Liver (tissue), 3 donors: Measurements from ENCODE around the gene NDUFA13.

Experiments
- ATF3 ChIP-seq: IDR thresholded peaks from 2 replicates; pipeline ENCODE4 v1.6.1; 2016; ENCODE audit warnings: antibody characterized with exemption
- CTCF ChIP-seq: fragments of 150-350 bp; IDR thresholded peaks from 2 replicates; pipeline ENCODE4 v1.5.1; 2017; ENCODE audit warnings: improper control_type of control experiment, low read depth, low read length; ENCODE audit not compliant: missing input control
- EGR1 ChIP-seq, 2 donors: IDR thresholded peaks; 2 replicates each; pipeline ENCODE4 v1.6.1; 2016 to 2018; ENCODE audit warnings: antibody characterized with exemption in 2 of 2, low read depth in 2 of 2
- GABPA ChIP-seq, 2 donors: IDR thresholded peaks in 1 of 2; conservative IDR thresholded peaks in 1 of 2; 2 replicates each; pipeline ENCODE4 v1.6.1; 2016; ENCODE audit warnings: antibody characterized with exemption in 2 of 2, mild to moderate bottlenecking in 1 of 2, moderate library complexity in 1 of 2
- JUND ChIP-seq, 2 donors: IDR thresholded peaks; 2 replicates each; pipeline ENCODE4 v1.6.1; 2016; ENCODE audit warnings: antibody characterized with exemption in 2 of 2
- MAX ChIP-seq: IDR thresholded peaks from 2 replicates; pipeline ENCODE4 v1.6.1; 2016; ENCODE audit warnings: antibody characterized with exemption
- NR2F2 ChIP-seq: IDR thresholded peaks from 2 replicates; pipeline ENCODE4 v1.6.1; 2016; ENCODE audit warnings: antibody characterized with exemption
- RAD21 ChIP-seq, 2 donors: IDR thresholded peaks; 2 replicates each; pipeline ENCODE4 v1.6.1; 2016; ENCODE audit warnings: antibody characterized with exemption in 2 of 2, mild to moderate bottlenecking in 2 of 2
- REST ChIP-seq: IDR thresholded peaks from 2 replicates; pipeline ENCODE4 v1.6.1; 2016; ENCODE audit warnings: antibody characterized with exemption, mild to moderate bottlenecking
- SP1 ChIP-seq: IDR thresholded peaks from 2 replicates; pipeline ENCODE4 v1.6.1; 2018; ENCODE audit warnings: antibody characterized with exemption, mild to moderate bottlenecking
- TAF1 ChIP-seq: conservative IDR thresholded peaks from 2 replicates; pipeline ENCODE4 v1.6.1; 2016; ENCODE audit warnings: antibody characterized with exemption, mild to moderate bottlenecking
- YY1 ChIP-seq: IDR thresholded peaks from 2 replicates; pipeline ENCODE4 v1.6.1; 2016; ENCODE audit warnings: antibody characterized with exemption, mild to moderate bottlenecking
- ZBTB33 ChIP-seq: IDR thresholded peaks from 2 replicates; pipeline ENCODE4 v1.6.1; 2016; ENCODE audit warnings: antibody characterized with exemption
- donor health status: healthy.
- donor health status: healthy.

GRCh38 chr19:19570571-19570970 lies 54.5 kb downstream of the NDUFA13 start:
- TF ChIP-seq CTCF (no peak), GABPA (IDR thresholded peaks at IDR 0.05 in 1 of 2, conservative IDR thresholded peaks at IDR 0.05 in 1 of 2) (no peak), TAF1 (no peak), MAX (no peak), ZBTB33 (no peak), EGR1 (IDR thresholded peaks at IDR 0.05; ENCODE audit: low read depth in 2 of 2) (no peak), YY1 (no peak), RAD21 (IDR thresholded peaks at IDR 0.05) (no peak), NR2F2 (no peak), REST (no peak), ATF3 (no peak), JUND (IDR thresholded peaks at IDR 0.05) (no peak), SP1 (no peak)
